ENCODE measurements around the gene SYT1.

The SYT1 gene

DNA sequence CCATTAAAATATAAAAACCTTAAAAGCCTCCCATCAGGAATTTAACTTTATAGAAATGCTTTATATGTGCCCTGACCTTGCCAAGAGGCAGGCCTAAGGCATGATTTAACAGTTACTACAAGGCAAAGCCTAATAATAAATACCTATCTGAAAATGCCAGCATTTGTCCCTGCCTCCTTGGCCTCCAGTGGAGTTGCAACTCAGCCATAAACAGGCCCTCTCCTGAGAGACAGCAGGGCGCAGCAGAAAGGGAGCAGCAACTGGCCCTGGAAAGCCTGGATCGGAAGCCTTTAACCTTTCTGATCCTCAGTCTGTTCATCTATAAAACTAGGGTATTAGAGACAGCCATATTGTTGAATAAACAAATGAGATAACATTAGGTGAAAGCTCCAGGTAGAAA lies 501.8 kb downstream of the SYT1 start:
- no peak for DNase-seq

- DNase-seq = no peak
These were observed 502.5 kb downstream of the SYT1 start for GRCh38 chr12:79367032-79367589.

GRCh38 chr12:79370021-79370420 lies 505.4 kb downstream of the SYT1 start:
- no peak for DNase-seq

DNA sequence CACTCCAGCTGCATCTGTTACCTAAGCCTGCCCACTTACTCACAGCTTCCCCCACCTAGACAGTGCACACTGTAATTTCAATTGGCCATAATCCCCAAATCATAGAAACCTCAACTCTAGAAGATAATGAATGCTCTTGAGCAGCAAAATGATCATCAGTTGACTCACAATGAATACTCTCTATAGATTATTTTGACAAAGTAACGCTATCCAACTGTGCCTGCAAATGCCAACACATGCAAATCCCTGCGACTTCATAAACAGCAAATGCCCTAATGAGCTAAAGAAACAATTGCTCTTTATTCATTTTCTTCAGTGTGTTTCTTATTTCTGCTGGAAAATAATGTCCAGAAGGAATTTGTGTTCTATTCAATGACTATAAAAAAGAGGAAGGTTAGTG lies 506.7 kb downstream of the SYT1 start:
- no peak for DNase-seq

DNA sequence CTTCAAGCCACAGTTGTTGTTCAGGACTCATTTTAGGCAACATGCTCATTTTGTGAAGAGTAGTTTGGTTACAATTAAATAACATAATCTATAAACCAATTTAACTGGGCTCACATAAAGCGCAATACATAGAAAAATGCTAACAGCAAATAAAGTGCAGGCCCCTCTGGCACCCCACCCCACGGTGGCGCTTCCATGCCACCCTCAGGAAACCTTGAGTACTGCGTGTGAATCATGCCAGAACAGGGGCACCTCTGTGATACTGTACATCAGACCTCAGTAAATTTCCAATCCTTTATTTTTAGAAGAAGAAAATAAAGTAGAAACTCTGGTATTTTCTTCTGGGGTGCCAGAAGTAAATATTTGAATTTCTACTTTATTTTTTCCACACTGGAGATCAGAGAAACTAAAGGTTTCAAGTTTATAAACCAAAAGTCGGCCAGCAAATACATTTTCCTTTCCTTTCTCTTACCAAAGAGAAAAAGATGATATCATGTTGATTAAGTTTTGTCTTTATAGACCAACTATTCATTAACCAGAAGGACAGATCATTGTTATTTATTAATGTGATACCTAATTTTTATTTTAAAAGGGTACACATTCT lies 509.4 kb downstream of the SYT1 start:
- no peak for DNase-seq

GRCh38 chr12:79374545-79374944 lies 510.0 kb downstream of the SYT1 start:
- DNase-seq = no peak

DNA sequence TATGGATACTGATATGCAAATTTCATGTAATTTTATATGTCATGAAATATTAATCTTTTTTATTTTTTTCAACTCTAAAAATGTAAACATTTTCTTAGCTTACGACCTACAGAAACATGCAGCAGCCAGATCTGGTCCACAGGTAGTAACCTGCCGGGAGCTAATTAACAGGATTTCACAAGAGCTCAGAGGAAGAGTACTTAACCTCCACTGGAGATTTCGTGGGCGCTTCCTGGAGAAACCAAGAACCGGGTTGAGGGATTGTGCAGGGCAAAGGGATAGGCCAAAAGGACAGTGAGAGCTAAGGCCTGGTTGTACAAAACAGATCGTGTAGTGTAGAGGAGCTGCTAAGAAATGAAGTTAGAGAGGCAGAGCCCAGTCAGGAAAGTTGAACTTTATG lies 510.5 kb downstream of the SYT1 start:
- no peak for DNase-seq

- DNase-seq = peak in 1 of 2 donors; percentile 30
These were observed 513.9 kb downstream of the SYT1 start for GRCh38 chr12:79378496-79378895.

- no peak for DNase-seq
These were observed 515.8 kb downstream of the SYT1 start for GRCh38 chr12:79380402-79380801.

- no peak for DNase-seq
These were observed 517.0 kb downstream of the SYT1 start for GRCh38 chr12:79381248-79382208.

DNA sequence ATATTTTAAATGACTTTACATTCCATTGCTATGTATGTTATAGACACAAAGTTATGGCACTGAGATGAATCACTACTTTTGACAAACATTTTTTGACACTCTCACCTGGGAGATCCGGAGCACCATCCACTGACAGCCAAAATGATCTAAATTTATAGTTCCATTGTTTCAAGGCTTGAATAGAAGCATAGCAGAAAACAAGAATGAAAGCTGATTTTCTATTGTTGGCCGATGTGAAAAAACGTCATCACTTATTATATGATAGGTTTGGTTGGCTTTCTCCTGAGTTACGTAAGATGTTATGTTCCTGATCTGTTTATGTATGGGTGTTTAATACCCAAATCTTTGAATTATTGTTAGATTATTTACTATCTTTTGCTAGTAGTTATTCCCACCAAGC lies 520.0 kb downstream of the SYT1 start:
- no peak for DNase-seq

DNA sequence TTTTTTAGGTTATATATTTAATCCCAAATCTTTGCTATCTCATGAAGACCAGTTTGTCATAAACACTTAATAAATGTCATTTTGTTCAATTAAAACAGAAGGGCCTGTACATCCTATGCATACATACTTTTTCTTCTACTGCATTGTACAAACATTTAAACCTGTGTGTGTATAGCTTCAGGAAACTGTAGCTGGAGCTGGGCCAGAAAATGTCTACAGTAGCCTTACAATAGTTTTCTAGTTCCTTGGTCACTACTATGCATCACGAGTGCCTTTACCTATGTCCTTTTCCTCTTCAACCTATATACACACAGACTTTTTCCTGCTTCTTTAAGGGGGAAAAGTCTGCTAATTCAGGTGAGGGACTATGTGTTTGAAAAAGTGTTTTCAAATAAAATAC lies 523.4 kb downstream of the SYT1 start:
- DNase-seq = no peak

DNA sequence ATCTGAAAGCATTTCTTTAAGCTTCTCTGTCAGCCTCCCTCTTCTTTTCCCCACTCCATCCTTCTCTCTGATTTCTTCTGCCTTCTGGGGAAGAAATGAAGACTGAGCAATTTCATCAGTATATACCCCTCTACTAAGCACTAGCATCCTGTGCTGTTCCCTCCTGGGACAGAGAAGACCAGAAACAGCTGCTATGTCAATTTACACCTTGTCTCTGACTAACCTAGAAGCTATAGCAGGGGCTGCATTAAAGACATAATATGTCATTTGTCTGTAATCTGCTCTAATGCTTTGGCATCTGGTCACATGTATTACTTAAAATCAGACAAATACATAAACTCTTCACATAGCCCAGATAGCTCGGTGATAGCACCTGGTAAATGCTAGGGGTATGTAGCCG lies 529.3 kb downstream of the SYT1 start:
- DNase-seq = no peak

DNA sequence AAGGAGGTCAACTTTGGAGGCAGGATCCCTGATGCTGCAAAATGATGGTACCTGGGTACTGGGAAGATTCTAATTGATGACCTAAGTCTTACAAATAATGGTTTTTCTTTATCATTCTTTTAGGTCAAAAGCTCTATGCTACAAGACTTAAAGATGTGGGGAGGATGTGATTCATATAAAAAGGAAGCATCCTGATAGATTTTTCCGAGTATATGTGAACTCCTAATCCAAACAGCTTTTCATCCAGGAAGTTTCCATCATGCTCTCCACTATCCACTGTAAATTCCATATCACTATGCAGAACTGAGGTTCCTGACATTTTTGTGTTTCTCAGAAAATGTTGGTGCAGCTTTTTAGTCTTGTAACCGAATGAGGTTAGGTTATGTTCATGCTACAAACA lies 533.0 kb downstream of the SYT1 start:
- no peak for DNase-seq

GRCh38 chr12:79400481-79400880 lies 535.9 kb downstream of the SYT1 start:
- no peak for DNase-seq

- DNase-seq = no peak
These were observed 538.0 kb downstream of the SYT1 start for GRCh38 chr12:79402606-79403005.

- no peak for DNase-seq
These were observed 542.4 kb downstream of the SYT1 start for GRCh38 chr12:79406993-79407392.

GRCh38 chr12:79407671-79408622 lies 543.4 kb downstream of the SYT1 start:
- DNase-seq = no peak

GRCh38 chr12:79408689-79409088 lies 544.1 kb downstream of the SYT1 start:
- DNase-seq = no peak

- no peak for DNase-seq
These were observed 545.0 kb downstream of the SYT1 start for GRCh38 chr12:79409562-79409961.

- no peak for DNase-seq
These were observed 547.2 kb downstream of the SYT1 start for GRCh38 chr12:79411791-79412190.

DNA sequence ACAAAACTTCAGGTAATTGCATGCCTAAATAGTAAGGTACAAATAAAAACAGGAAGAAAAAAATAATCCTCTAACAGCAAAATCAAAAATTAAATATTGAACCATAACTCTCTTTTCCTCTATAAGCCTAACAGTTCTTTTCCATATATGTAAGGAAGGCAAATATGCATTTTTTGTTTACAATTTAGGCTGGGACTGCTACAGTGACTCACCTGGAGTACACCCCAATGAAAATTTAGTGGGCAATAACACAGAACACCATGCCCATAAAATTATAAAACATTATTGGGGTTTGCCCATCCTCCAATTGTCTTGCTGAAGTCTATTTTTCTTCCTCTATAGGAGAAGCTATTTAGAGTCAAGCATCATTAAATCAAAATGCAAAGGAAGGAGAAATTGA lies 549.2 kb downstream of the SYT1 start:
- DNase-seq = no peak

GRCh38 chr12:79414252-79414651 lies 549.7 kb downstream of the SYT1 start:
- DNase-seq = no peak

All from hippocampal formation (tissue), 2 donors.